ENCODE results near the gene ACAN.

The ACAN gene

GRCh38 chr15:88802250-88802990, 816 bp upstream of the ACAN start:
- no peak for DNase-seq

GRCh38 chr15:88802991-88803240, 320 bp upstream of the ACAN start:
- no peak for DNase-seq

GRCh38 chr15:88803920-88804247, 648 bp downstream of the ACAN start:
- DNase-seq, result no peak

- no peak for DNase-seq
Measured at GRCh38 chr15:88804257-88804656, 1.0 kb downstream of the ACAN start.

- no peak for DNase-seq
Measured at GRCh38 chr15:88805031-88805780, 2.0 kb downstream of the ACAN start.

- no peak for DNase-seq
Measured at GRCh38 chr15:88810446-88810845, 7.2 kb downstream of the ACAN start.

- no peak for DNase-seq
Measured at GRCh38 chr15:88812133-88812532, 8.9 kb downstream of the ACAN start.

GRCh38 chr15:88813960-88814359, 10.7 kb downstream of the ACAN start:
- no peak for DNase-seq

GRCh38 chr15:88814393-88814792, 11.2 kb downstream of the ACAN start:
- DNase-seq, result no peak

- no peak for DNase-seq
Measured at GRCh38 chr15:88818920-88819319, 15.7 kb downstream of the ACAN start.

- no peak for DNase-seq
Measured at GRCh38 chr15:88821993-88822392, 18.8 kb downstream of the ACAN start.

GRCh38 chr15:88828791-88829190, 25.6 kb downstream of the ACAN start:
- DNase-seq, result no peak

- no peak for DNase-seq
Measured at GRCh38 chr15:88830016-88830415, 26.8 kb downstream of the ACAN start.

GRCh38 chr15:88832820-88833730, 29.8 kb downstream of the ACAN start:
- DNase-seq, result no peak

GRCh38 chr15:88833731-88834100, 30.5 kb downstream of the ACAN start:
- DNase-seq, result no peak

- no peak for DNase-seq
Measured at GRCh38 chr15:88834211-88834812, 31.1 kb downstream of the ACAN start.

GRCh38 chr15:88835119-88835518, 31.9 kb downstream of the ACAN start:
- no peak for DNase-seq

GRCh38 chr15:88835646-88836045, 32.4 kb downstream of the ACAN start:
- DNase-seq, result no peak

- DNase-seq, result no peak
Measured at GRCh38 chr15:88838667-88839066, 35.4 kb downstream of the ACAN start.

- no peak for DNase-seq
Measured at GRCh38 chr15:88839146-88839545, 35.9 kb downstream of the ACAN start.

- DNase-seq, result no peak
Measured at GRCh38 chr15:88839961-88840360, 36.7 kb downstream of the ACAN start.

- DNase-seq, result no peak
Measured at GRCh38 chr15:88841236-88841635, 38.0 kb downstream of the ACAN start.

- DNase-seq, result no peak
Measured at GRCh38 chr15:88842156-88842555, 38.9 kb downstream of the ACAN start.

GRCh38 chr15:88843334-88843733, 40.1 kb downstream of the ACAN start:
- DNase-seq, result no peak
